ENCODE measurements around the gene ODF4.

The ODF4 gene

GRCh38 chr17:8382880-8383142, 43.2 kb downstream of the ODF4 start:
- Histone ChIP-seq H3K4me3 (ENCODE audit: low read depth, low read length) (peak overlapping the region; percentile 66), H3K36me3 (replicated peaks) (peaks cover 39% of the 10 kb centered on the region), H3K27me3 (replicated peaks) (no peaks in the 10 kb centered on the region), H3K27ac (peak overlapping the region; percentile 78)
- in situ Hi-C loops (cut with HindIII; ENCODE audit: low pct_ligation_motif_present, low sequenced_read_pairs) = no loop called here
- DNase-seq = no peak
- TF ChIP-seq CTCF (IDR thresholded peaks at IDR 0.05; ENCODE audit: low read depth, low read length, missing control alignments) = no peak

GRCh38 chr17:8383143-8383822, 43.6 kb downstream of the ODF4 start, which contains the start of gene RPL26:
Gene RPL26, minus strand, starts transcription at chr17:8383193. Its CDS starts 883 bp downstream, at chr17:8382310.
- DNase-seq = peak; percentile 98
- in situ Hi-C loops (cut with HindIII; ENCODE audit: low pct_ligation_motif_present, low sequenced_read_pairs) = no loop called here
- H3K27me3 ChIP-seq (replicated peaks) = no peaks in the 10 kb centered on the region
- TF ChIP-seq CTCF (IDR thresholded peaks at IDR 0.05; ENCODE audit: low read depth, low read length, missing control alignments) = peak; percentile 89
- H3K4me3 ChIP-seq (ENCODE audit: low read depth, low read length) = peak within 1 kb of the TSS; percentile 66
- peak within 1 kb of the TSS; percentile 78 for H3K27ac ChIP-seq
- peaks cover 34% of the 10 kb centered on the region for H3K36me3 ChIP-seq (replicated peaks)

- no peak for TF ChIP-seq CTCF (IDR thresholded peaks at IDR 0.05; ENCODE audit: low read depth, low read length, missing control alignments)
- DNase-seq = peak; percentile 80
- Histone ChIP-seq H3K36me3 (replicated peaks) (peaks cover 18% of the 10 kb centered on the region), H3K4me3 (ENCODE audit: low read depth, low read length) (no peak overlapping the region), H3K27ac (peak overlapping the region; percentile 43), H3K27me3 (replicated peaks) (no peaks in the 10 kb centered on the region)
- in situ Hi-C loops (cut with HindIII; ENCODE audit: low pct_ligation_motif_present, low sequenced_read_pairs) = no loop called here
Measured at GRCh38 chr17:8384801-8385378, 45.2 kb downstream of the ODF4 start.

- Histone ChIP-seq H3K27ac (no peak overlapping the region), H3K27me3 (replicated peaks) (no peaks in the 10 kb centered on the region), H3K4me3 (ENCODE audit: low read depth, low read length) (no peak overlapping the region), H3K36me3 (replicated peaks) (no peaks in the 10 kb centered on the region)
- DNase-seq = no peak
- TF ChIP-seq CTCF (IDR thresholded peaks at IDR 0.05; ENCODE audit: low read depth, low read length, missing control alignments) = no peak
- in situ Hi-C loops (cut with HindIII; ENCODE audit: low pct_ligation_motif_present, low sequenced_read_pairs) = no loop called here
Measured at GRCh38 chr17:8386841-8387240, 47.2 kb downstream of the ODF4 start.

DNA sequence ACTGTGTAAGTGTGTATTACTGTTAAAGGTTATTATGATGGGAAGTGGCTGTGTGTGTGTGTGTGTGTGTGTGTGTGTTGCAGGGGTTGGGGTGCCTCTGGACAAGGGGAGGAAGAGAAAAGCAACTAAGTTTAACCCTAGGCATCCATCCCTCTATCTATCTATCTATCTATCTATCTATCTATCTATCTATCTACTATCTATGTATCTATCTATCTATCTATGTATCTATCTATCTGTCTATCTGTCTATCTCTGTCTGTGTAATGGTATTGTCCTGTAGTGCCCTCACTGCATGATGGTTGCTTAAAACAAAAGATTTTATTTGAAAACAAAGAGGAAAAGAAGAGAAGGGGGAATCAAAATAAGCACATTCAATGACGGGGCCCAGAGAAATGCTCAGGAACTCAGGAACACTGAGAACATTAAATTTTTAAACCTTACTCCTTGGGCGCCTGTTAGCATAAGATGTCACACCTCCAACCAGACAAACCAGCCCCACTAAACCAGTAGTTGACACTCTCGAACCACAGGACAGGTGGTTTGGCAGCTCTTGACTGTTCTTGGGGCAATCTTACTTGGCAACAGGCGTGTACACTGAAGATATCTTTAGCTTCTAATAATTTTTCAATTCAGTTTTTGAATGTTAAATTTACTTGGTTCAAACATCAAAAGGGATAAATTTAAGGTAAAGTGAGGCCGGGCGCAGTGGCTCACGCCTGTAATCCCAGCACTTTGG, 48.4 kb downstream of the ODF4 start:
- in situ Hi-C loops (cut with HindIII; ENCODE audit: low pct_ligation_motif_present, low sequenced_read_pairs) = no loop called here
- Histone ChIP-seq H3K4me3 (ENCODE audit: low read depth, low read length) (no peak overlapping the region), H3K36me3 (replicated peaks) (no peaks in the 10 kb centered on the region), H3K27me3 (replicated peaks) (no peaks in the 10 kb centered on the region), H3K27ac (no peak overlapping the region)
- DNase-seq = no peak
- TF ChIP-seq CTCF (IDR thresholded peaks at IDR 0.05; ENCODE audit: low read depth, low read length, missing control alignments) = no peak

All from brain microvascular endothelial cell (primary cell).